HUES48 (cell line): ENCODE data around the gene PDE4A.
"Not testable (repeated sequence)": the region's sequence is repeated elsewhere in the genome, so short reads cannot be mapped to it uniquely, and the experiment has no call there.

Experiments used
- H3K27ac ChIP-seq: one replicate; pipeline ENCODE4 v1.7.0; 2013; ENCODE audit warnings: low read depth, low read length, inconsistent platforms
- H3K27me3 ChIP-seq: 2 replicates; pipeline ENCODE4 v1.6.1; 2013; ENCODE audit warnings: mild to moderate bottlenecking, low read length; ENCODE audit not compliant: control insufficient read depth, insufficient read depth
- H3K36me3 ChIP-seq: 2 replicates; pipeline ENCODE4 v1.6.1; 2013; ENCODE audit warnings: low read length; ENCODE audit not compliant: control insufficient read depth, insufficient read depth
- H3K4me1 ChIP-seq: 2 replicates; pipeline ENCODE4 v1.6.1; 2013; ENCODE audit warnings: mild to moderate bottlenecking, low read length; ENCODE audit not compliant: control insufficient read depth, insufficient read depth
- H3K4me3 ChIP-seq: 2 replicates; pipeline ENCODE4 v1.5.1; 2013; ENCODE audit warnings: mild to moderate bottlenecking, low read depth, low read length
- H3K9ac ChIP-seq: 2 replicates; pipeline ENCODE4 v1.6.1; 2013; ENCODE audit warnings: mild to moderate bottlenecking, low read depth, low read length, moderate library complexity
- H3K9me3 ChIP-seq: 2 replicates; pipeline ENCODE4 v1.6.1; 2013; ENCODE audit warnings: low read length; ENCODE audit not compliant: control insufficient read depth, insufficient read depth

The PDE4A gene

DNA sequence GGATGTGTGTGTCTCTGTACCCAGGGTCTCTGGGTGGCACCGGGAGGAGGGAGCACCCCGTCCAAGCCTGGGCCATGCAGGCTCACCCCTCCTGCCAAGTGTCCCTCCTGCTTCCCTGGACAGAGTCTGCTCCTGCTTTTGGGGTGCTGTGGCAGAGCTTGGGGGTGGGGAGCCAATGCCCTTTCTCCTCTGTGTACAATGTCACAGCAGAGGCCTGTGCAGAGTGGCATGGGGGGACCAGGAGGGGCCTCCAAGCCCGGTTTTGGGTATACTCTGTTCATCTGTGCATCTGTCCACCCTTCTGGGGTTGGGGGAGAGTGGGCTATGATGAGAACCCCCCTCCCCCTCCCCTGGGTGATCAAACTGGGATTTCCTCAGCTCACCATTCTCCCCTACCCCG, 33.5 kb downstream of the PDE4A start:
- Histone ChIP-seq H3K9ac (no peak overlapping the region), H3K36me3 (no peaks in the 10 kb centered on the region), H3K27ac (no peak overlapping the region), H3K27me3 (no peaks in the 10 kb centered on the region), H3K9me3 (no peaks in the 10 kb centered on the region), H3K4me1 (no peaks in the 10 kb centered on the region; the same call in 1 of the 2 replicates), H3K4me3 (no peak overlapping the region)

DNA sequence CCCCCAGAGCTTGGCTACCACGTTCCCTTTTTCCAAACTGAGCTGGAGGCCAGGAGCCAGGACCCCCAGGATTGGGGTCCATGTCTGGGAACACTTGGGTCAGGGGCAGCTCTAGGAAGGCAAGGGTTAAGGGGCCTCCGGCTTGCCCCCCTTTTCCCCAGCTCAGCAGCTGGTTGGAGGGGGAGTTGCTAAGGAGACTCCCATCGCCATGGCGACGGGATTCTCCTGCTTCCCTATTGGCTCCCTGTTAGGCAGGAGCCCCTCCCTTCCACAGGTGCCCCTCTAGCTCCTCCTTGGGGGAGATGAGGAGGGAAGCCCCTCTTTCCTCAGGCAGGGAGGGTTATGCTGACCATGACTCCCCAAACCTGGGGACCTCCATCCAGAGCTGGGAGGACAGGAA, 33.9 kb downstream of the PDE4A start:
- Histone ChIP-seq H3K4me1 (no peaks in the 10 kb centered on the region; the same call in 1 of the 2 replicates), H3K4me3 (no peak overlapping the region), H3K36me3 (no peaks in the 10 kb centered on the region), H3K27me3 (no peaks in the 10 kb centered on the region), H3K9ac (no peak overlapping the region), H3K9me3 (no peaks in the 10 kb centered on the region), H3K27ac (no peak overlapping the region)

DNA sequence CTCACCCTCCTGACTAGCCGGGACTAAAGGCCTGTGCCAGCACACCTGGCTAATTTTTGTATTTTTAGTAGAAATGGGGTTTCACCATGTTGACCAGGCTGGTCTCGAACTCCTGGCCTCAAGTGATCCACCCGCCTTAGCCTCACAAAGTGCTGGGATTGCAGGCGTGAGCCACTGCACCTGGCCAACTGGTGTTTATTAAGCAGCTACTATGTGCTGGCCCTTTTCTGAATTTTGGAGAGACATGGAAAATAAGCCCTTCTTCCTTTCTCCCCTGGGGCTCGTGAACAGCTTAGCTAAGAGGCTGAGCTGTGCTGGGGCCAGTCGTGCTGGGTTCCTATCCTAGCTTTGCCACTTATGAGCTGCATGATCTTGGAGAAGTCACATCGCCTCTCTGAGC, 38.4 kb downstream of the PDE4A start:
- not testable (repeated sequence) for H3K27me3 ChIP-seq, H3K9ac ChIP-seq, H3K9me3 ChIP-seq, H3K36me3 ChIP-seq, H3K27ac ChIP-seq, H3K4me1 ChIP-seq, H3K4me3 ChIP-seq

DNA sequence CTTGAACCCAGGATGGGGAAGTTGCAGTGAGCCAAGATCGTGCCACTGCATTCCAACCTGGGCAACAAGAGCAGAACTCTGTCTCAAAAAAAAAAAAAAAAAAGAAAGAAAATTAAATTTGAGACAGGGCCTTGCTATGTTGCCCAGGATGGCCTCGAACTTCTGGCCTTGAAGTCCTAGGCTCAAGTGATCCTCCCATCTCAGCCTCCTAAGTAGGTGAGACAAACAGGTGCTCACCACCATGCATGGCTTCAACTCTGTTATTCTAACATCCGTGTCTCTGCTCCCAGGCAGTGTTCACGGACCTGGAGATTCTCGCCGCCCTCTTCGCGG, 40.3 kb downstream of the PDE4A start:
- Histone ChIP-seq H3K4me1 (no peaks in the 10 kb centered on the region), H3K4me3 (no peak overlapping the region), H3K9me3 (no peaks in the 10 kb centered on the region), H3K36me3 (no peaks in the 10 kb centered on the region), H3K27ac (no peak overlapping the region), H3K9ac (no peak overlapping the region), H3K27me3 (peaks cover 3% of the 10 kb centered on the region; the same call in 1 of the 2 replicates)

DNA sequence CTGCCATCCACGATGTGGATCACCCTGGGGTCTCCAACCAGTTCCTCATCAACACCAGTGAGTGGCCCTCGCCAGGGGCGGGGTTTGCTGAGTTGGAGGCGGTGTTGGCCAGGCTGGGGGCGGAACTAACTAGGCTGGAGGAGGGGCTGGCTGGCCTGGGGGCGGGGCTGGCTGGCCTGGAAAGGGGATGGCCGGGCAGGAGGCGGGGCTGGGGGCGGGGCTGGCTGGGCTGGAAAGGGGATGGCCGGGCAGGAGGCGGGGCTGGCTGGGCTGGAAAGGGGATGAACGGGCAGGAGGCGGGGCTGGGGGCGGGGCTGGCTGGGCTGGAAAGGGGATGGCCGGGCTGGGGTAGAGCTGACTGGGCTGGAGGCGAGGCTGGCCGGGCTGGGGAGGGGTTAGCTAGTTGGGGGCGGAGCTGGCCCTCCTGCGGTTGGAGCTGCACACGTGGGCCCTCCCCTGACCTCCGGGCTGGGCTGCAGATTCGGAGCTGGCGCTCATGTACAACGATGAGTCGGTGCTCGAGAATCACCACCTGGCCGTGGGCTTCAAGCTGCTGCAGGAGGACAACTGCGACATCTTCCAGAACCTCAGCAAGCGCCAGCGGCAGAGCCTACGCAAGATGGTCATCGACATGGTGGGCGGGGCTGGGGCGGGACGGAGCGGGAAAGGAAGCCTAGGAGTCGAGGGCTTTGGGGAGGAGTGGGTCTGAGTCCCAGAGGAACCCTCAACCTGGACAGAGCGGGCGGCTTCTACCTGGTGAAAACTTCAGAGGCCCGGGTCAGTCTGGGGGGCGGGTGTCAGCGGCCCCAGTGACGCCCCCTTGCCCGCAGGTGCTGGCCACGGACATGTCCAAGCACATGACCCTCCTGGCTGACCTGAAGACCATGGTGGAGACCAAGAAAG, 41.0 kb downstream of the PDE4A start:
- peak overlapping the region; percentile 84 for H3K4me3 ChIP-seq
- peaks cover 3% of the 10 kb centered on the region; the same call in 1 of the 2 replicates for H3K27me3 ChIP-seq
- no peaks in the 10 kb centered on the region for H3K9me3 ChIP-seq
- no peaks in the 10 kb centered on the region for H3K36me3 ChIP-seq
- no peaks in the 10 kb centered on the region for H3K4me1 ChIP-seq
- peak overlapping the region; percentile 56; the same call in 1 of the 2 replicates for H3K9ac ChIP-seq
- H3K27ac ChIP-seq = peak overlapping the region; percentile 51

DNA sequence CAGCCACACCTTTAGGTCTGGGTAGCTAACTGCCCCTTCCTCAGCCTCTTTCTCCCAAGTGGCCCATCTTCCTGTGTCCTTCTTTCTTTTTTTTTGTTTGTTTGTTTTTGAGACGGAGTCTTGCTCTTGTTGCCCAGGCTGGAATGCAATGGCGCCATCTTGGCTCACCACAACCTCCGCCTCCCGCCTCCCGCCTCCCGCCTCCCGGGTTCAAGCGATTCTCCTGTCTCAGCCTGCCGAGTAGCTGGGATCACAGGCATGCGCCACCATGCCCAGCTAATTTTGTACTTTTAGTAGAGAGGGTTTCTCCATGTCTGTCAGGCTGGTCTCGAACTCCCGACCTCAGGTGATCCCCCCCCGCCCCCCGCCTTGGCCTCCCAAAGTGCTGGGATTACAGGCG, 41.7 kb downstream of the PDE4A start:
- not testable (repeated sequence) for H3K4me1 ChIP-seq, H3K27me3 ChIP-seq, H3K9me3 ChIP-seq, H3K36me3 ChIP-seq, H3K27ac ChIP-seq
- peak overlapping the region; percentile 56; the same call in 1 of the 2 replicates for H3K9ac ChIP-seq
- H3K4me3 ChIP-seq = peak overlapping the region; percentile 84

DNA sequence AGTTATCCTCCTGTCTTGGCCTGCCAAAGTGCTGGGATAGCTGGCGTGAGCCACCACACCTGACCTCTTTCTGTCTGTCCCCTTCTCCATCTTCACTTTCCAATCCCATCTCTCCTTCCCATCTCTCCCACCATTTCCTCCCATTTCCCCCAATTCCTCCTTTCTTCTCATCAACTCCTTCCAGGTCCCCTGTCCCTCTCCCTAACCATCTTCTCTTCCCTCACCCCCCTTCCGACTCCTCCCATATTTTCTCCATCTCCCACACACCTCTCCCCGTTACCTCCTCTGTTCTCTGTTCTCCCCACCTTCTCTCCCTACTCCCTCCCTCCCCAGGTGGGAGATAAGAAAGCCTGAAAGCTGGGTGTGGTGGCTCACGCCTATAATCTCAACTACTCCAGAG, 42.2 kb downstream of the PDE4A start:
- no peak overlapping the region for H3K27ac ChIP-seq
- peaks cover 3% of the 10 kb centered on the region; the same call in 1 of the 2 replicates for H3K27me3 ChIP-seq
- H3K4me3 ChIP-seq = no peak overlapping the region
- H3K9ac ChIP-seq = no peak overlapping the region
- H3K4me1 ChIP-seq = no peaks in the 10 kb centered on the region
- H3K36me3 ChIP-seq = no peaks in the 10 kb centered on the region
- no peaks in the 10 kb centered on the region for H3K9me3 ChIP-seq

DNA sequence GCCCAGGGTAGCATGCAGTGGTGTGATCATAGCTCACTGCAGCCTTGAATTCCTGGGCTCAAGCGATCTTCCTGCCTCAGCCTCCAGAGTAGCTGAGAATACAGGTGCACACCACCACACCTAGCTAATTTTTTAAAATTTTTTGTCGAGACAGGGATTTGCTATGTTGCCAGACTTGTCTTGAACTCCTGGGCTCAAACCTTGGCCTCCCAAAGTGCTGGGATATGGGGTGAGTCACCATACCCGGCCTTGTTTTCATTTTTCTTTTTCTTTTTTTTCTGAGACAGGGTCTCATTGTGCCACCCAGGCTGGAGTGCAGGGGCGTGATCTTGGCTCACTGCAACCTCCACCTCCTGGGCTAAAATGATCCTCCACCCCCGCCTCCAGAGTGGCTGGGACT, 44.1 kb downstream of the PDE4A start:
- no peak overlapping the region for H3K9ac ChIP-seq
- H3K36me3 ChIP-seq = no peaks in the 10 kb centered on the region
- H3K9me3 ChIP-seq = no peaks in the 10 kb centered on the region
- peaks cover 3% of the 10 kb centered on the region; the same call in 1 of the 2 replicates for H3K27me3 ChIP-seq
- H3K27ac ChIP-seq = no peak overlapping the region
- H3K4me3 ChIP-seq = no peak overlapping the region
- H3K4me1 ChIP-seq = peaks cover 5% of the 10 kb centered on the region; the same call in 1 of the 2 replicates

DNA sequence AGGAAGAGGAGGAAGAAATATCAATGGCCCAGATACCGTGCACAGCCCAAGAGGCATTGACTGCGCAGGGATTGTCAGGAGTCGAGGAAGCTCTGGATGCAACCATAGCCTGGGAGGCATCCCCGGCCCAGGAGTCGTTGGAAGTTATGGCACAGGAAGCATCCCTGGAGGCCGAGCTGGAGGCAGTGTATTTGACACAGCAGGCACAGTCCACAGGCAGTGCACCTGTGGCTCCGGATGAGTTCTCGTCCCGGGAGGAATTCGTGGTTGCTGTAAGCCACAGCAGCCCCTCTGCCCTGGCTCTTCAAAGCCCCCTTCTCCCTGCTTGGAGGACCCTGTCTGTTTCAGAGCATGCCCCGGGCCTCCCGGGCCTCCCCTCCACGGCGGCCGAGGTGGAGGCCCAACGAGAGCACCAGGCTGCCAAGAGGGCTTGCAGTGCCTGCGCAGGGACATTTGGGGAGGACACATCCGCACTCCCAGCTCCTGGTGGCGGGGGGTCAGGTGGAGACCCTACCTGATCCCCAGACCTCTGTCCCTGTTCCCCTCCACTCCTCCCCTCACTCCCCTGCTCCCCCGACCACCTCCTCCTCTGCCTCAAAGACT, 46.9 kb downstream of the PDE4A start:
- H3K4me1 ChIP-seq = peaks cover 6% of the 10 kb centered on the region; the same call in 1 of the 2 replicates
- no peak overlapping the region for H3K27ac ChIP-seq
- no peaks in the 10 kb centered on the region for H3K27me3 ChIP-seq
- no peak overlapping the region for H3K9ac ChIP-seq
- H3K4me3 ChIP-seq = no peak overlapping the region
- no peaks in the 10 kb centered on the region for H3K36me3 ChIP-seq
- H3K9me3 ChIP-seq = no peaks in the 10 kb centered on the region

DNA sequence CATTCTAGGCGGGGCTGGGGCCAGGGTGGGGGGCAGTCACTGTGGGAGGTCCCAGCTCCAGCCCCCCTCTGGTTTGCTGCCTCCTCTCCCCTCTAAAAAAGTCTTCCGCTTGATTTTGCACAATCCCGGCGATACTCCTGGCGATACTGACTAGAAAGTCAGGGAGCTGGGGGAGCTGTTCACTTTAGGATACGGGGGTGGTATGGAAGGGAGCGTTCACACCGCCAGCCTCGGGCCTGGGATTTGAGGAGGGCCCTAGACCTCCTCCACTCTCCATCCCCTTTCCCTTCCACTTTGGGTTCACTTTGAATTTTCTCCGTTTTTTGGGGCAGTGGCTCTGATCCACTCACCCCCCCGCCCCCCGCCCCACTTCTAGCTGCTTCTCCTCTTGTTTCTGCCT, 47.8 kb downstream of the PDE4A start:
- no peaks in the 10 kb centered on the region for H3K36me3 ChIP-seq
- no peak overlapping the region for H3K4me3 ChIP-seq

DNA sequence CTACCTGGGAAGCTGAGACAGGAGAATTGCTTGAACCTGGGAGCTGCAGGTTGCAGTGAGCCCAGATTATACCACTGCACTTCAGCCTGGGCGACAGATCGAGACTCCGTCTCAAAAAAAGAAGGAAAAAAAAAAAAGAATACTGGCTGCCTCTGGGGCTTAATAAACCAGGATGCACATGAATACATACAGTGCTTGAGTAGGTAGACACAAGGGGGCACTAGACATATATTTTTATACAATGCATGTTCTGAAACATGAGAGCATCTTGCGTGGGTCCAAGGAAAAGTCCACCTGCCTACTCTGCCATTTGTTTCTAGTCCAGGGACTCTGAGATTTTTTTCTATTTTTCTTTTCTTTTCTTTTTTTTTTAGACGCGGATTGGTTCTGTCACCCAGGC, 51.6 kb downstream of the PDE4A start:
- Histone ChIP-seq H3K9ac (no peak overlapping the region), H3K36me3 (no peaks in the 10 kb centered on the region), H3K4me1 (peaks cover 6% of the 10 kb centered on the region; the same call in 1 of the 2 replicates)

More for the DNA sequence above, 47.8 kb downstream of the PDE4A start:
- no peaks in the 10 kb centered on the region for H3K9me3 ChIP-seq
- H3K27ac ChIP-seq = no peak overlapping the region
- no peaks in the 10 kb centered on the region for H3K27me3 ChIP-seq
- peaks cover 6% of the 10 kb centered on the region; the same call in 1 of the 2 replicates for H3K4me1 ChIP-seq
- no peak overlapping the region for H3K9ac ChIP-seq

More for the DNA sequence above, 51.6 kb downstream of the PDE4A start:
- Histone ChIP-seq H3K4me3 (no peak overlapping the region), H3K9me3 (no peaks in the 10 kb centered on the region), H3K27ac (no peak overlapping the region), H3K27me3 (no peaks in the 10 kb centered on the region)
